H1 (cell line): Measurements from ENCODE around the gene RNGTT. TPM values are rescaled to one million over a fixed set of nuclear protein-coding genes. Genes with fewer than 3 reads are reported as not detected.

Experiments used
- CTCF ChIA-PET: fragments of 300-600 bp; sonication (Branson Sonifier 250); formaldehyde crosslinking; loops from one replicate; lab custom pipeline; 2021; ENCODE audit not compliant: partially characterized antibody; lab: Charles Lee
- POLR2A ChIA-PET: fragments of 300-600 bp; sonication (Branson Sonifier 250); formaldehyde crosslinking; loops from one replicate; lab custom pipeline; 2021; ENCODE audit warnings: inconsistent platforms; ENCODE audit not compliant: partially characterized antibody; lab: Charles Lee
- DNase-seq, 2 experiments: peaks; one replicate each; pipeline versions ENCODE4 v3.0.0 to v3.0.0-alpha.2; 2010 to 2022; ENCODE audit warnings: low spot score in 2 of 2, low read depth in 1 of 2, mixed read lengths in 1 of 2
- FAIRE-seq: peaks from 2 replicates; lab custom pipeline; 2011; peaks lifted over from hg19 to GRCh38; lab: Jason Lieb, UNC
- H2AFZ ChIP-seq: 2 replicates; pipeline ENCODE4 v1.8.1; 2012; ENCODE audit warnings: low read length, inconsistent platforms
- H2AK5ac ChIP-seq: 2 replicates; pipeline ENCODE4 v1.6.1; 2013; ENCODE audit warnings: low read depth, low read length
- H2BK120ac ChIP-seq: replicated peaks from 2 replicates; pipeline ENCODE3; 2013; ENCODE audit warnings: low read depth, low read length, inconsistent platforms
- H2BK12ac ChIP-seq: 2 replicates; pipeline ENCODE4 v1.6.1; 2013; ENCODE audit warnings: low read depth, low read length
- H2BK15ac ChIP-seq: 2 replicates; pipeline ENCODE4 v1.6.1; 2013; ENCODE audit warnings: low read length
- H2BK20ac ChIP-seq: 2 replicates; pipeline ENCODE4 v1.6.1; 2013; ENCODE audit warnings: low read length
- H2BK5ac ChIP-seq: 2 replicates; pipeline ENCODE4 v1.6.1; 2013; ENCODE audit warnings: low read depth, low read length
- H3K14ac ChIP-seq: 2 replicates; pipeline ENCODE4 v1.6.1; 2013; ENCODE audit warnings: inconsistent platforms; ENCODE audit not compliant: insufficient read length
- H3K18ac ChIP-seq: 2 replicates; pipeline ENCODE4 v1.6.1; 2013; ENCODE audit warnings: low read length; ENCODE audit errors: extremely low read depth
- H3K23ac ChIP-seq: 2 replicates; pipeline ENCODE4 v1.6.1; 2013; ENCODE audit warnings: inconsistent platforms; ENCODE audit not compliant: insufficient read length
- H3K23me2 ChIP-seq: 2 replicates; pipeline ENCODE4 v1.6.1; 2013; ENCODE audit warnings: low read depth, low read length
- H3K27ac ChIP-seq: 2 replicates; pipeline ENCODE4 v1.6.1; 2011; ENCODE audit warnings: low read depth, low read length, inconsistent platforms
- H3K27me3 ChIP-seq, 4 experiments: replicated peaks in 1 of 4; 1 replicate in 1 of 4; 2 replicates in 3 of 4; pipeline versions ENCODE4 v1.6.1 to v1.8.1; 2011 to 2013; ENCODE audit warnings: low read length in 3 of 4, mild to moderate bottlenecking in 3 of 4, inconsistent platforms in 2 of 4, mixed read lengths in 2 of 4, moderate library complexity in 1 of 4; ENCODE audit not compliant: control insufficient read depth in 3 of 4, insufficient read depth in 3 of 4; ENCODE audit errors: extremely low read depth in 1 of 4
- H3K36me3 ChIP-seq, 4 experiments: 2 replicates each; pipeline versions ENCODE4 v1.6.1 to v1.8.1; 2011 to 2013; ENCODE audit warnings: mild to moderate bottlenecking in 4 of 4, low read length in 3 of 4, moderate library complexity in 2 of 4, control low read depth in 1 of 4, inconsistent platforms in 1 of 4; ENCODE audit not compliant: insufficient read depth in 4 of 4, control insufficient read depth in 2 of 4
- H3K4ac ChIP-seq: replicated peaks from 2 replicates; pipeline ENCODE3; 2013; ENCODE audit warnings: low read length, low read depth, mixed read lengths, inconsistent platforms; ENCODE audit not compliant: insufficient read length
- H3K4me1 ChIP-seq, 4 experiments: replicated peaks in 1 of 4; 1 replicate in 1 of 4; 2 replicates in 3 of 4; pipeline versions ENCODE4 v1.6.1 to v1.8.1; 2011 to 2013; ENCODE audit warnings: low read length in 3 of 4, inconsistent platforms in 2 of 4, mixed read lengths in 1 of 4; ENCODE audit not compliant: insufficient read depth in 4 of 4, control insufficient read depth in 3 of 4
- H3K4me2 ChIP-seq, 2 experiments: 2 replicates each; pipeline versions ENCODE4 v1.6.1 to v1.8.1; 2011 to 2013; ENCODE audit warnings: low read depth in 2 of 2, low read length in 2 of 2, control low read depth in 1 of 2, inconsistent platforms in 1 of 2, mild to moderate bottlenecking in 1 of 2; ENCODE audit not compliant: insufficient read depth in 1 of 2
- H3K4me3 ChIP-seq, 4 experiments: fragments of 200-600, 300-600 bp in 1 of 4; sonication (generic), shearing (Covaris generic), sonication (Bioruptor Twin) in 1 of 4; 2 replicates each; pipeline versions ENCODE4 v1.5.1 to v1.8.1; 2011 to 2016; ENCODE audit warnings: low read length in 4 of 4, low read depth in 3 of 4, control low read depth in 2 of 4, inconsistent platforms in 2 of 4, mild to moderate bottlenecking in 2 of 4, mixed read lengths in 1 of 4, moderate library complexity in 1 of 4; ENCODE audit not compliant: insufficient read depth in 2 of 4; ENCODE audit errors: extremely low read depth in 1 of 4
- H3K56ac ChIP-seq: replicated peaks from 2 replicates; pipeline ENCODE3; 2013; ENCODE audit warnings: low read depth, mild to moderate bottlenecking, mixed read lengths, low read length, inconsistent platforms; ENCODE audit not compliant: insufficient read length
- H3K79me1 ChIP-seq: 2 replicates; pipeline ENCODE4 v1.6.1; 2013; ENCODE audit warnings: low read depth, low read length, control low read depth
- H3K79me2 ChIP-seq, 2 experiments: 2 replicates each; pipeline versions ENCODE4 v1.6.1 to v1.8.1; 2012 to 2013; ENCODE audit warnings: low read length in 2 of 2, mild to moderate bottlenecking in 2 of 2, inconsistent platforms in 1 of 2; ENCODE audit not compliant: insufficient read depth in 2 of 2, control insufficient read depth in 1 of 2
- H3K9ac ChIP-seq, 4 experiments: replicated peaks in 1 of 4; 1 replicate in 1 of 4; 2 replicates in 3 of 4; pipeline versions ENCODE4 v1.6.1 to v1.8.1; 2011 to 2013; ENCODE audit warnings: low read depth in 3 of 4, low read length in 3 of 4, control low read depth in 2 of 4, mild to moderate bottlenecking in 2 of 4, moderate library complexity in 2 of 4, inconsistent platforms in 1 of 4; ENCODE audit errors: extremely low read depth in 1 of 4
- H3K9me3 ChIP-seq, 2 experiments: 2 replicates each; pipeline versions ENCODE4 v1.6.1 to v1.8.1; 2012 to 2013; ENCODE audit warnings: mild to moderate bottlenecking in 2 of 2, moderate library complexity in 2 of 2, control low read depth in 1 of 2, inconsistent platforms in 1 of 2, low read depth in 1 of 2, low read length in 1 of 2, mixed read lengths in 1 of 2; ENCODE audit not compliant: insufficient read depth in 2 of 2
- H4K20me1 ChIP-seq, 2 experiments: replicated peaks in 1 of 2; 2 replicates each; pipeline versions ENCODE3 to v1.8.1; 2011 to 2013; ENCODE audit warnings: inconsistent platforms in 2 of 2, low read length in 2 of 2, mild to moderate bottlenecking in 1 of 2; ENCODE audit not compliant: insufficient read depth in 2 of 2, control insufficient read depth in 1 of 2
- H4K5ac ChIP-seq: 2 replicates; pipeline ENCODE4 v1.6.1; 2013; ENCODE audit warnings: low read length, low read depth, mixed read lengths, inconsistent platforms; ENCODE audit not compliant: insufficient read length
- H4K8ac ChIP-seq: 2 replicates; pipeline ENCODE4 v1.8.0; 2013; ENCODE audit warnings: mild to moderate bottlenecking, moderate library complexity, low read length, inconsistent platforms; ENCODE audit not compliant: insufficient read depth; ENCODE audit errors: extremely low read depth
- H4K91ac ChIP-seq: replicated peaks from 2 replicates; pipeline ENCODE3; 2013; ENCODE audit warnings: low read length, mixed read lengths, inconsistent platforms; ENCODE audit not compliant: insufficient read length
- ATF3 ChIP-seq: IDR thresholded peaks from 2 replicates; pipeline ENCODE4 v1.6.1; 2011; ENCODE audit warnings: low read depth, mild to moderate bottlenecking, low read length; ENCODE audit not compliant: insufficient read depth
- BACH1 ChIP-seq: IDR thresholded peaks from 2 replicates; pipeline ENCODE4 v1.6.1; 2012; ENCODE audit warnings: low read length, improper control_type of control experiment
- BCL11A ChIP-seq, 2 experiments: IDR thresholded peaks; one replicate each; pipeline ENCODE4 v1.6.1; 2011; ENCODE audit warnings: low read depth in 2 of 2, low read length in 2 of 2, mild to moderate bottlenecking in 2 of 2
- CTCF ChIP-seq, 3 experiments: IDR thresholded peaks; 1 replicate in 2 of 3; 2 replicates in 1 of 3; pipeline versions ENCODE4 v1.5.1 to v1.6.1; 2011; ENCODE audit warnings: low read length in 3 of 3, mild to moderate bottlenecking in 3 of 3, inconsistent platforms in 2 of 3, low read depth in 1 of 3, moderate library complexity in 1 of 3; ENCODE audit not compliant: insufficient read depth in 1 of 3; ENCODE audit errors: control extremely low read depth in 1 of 3
- EGR1 ChIP-seq: IDR thresholded peaks from 2 replicates; pipeline ENCODE4 v1.6.1; 2011; ENCODE audit warnings: low read depth, low read length, borderline replicate concordance
- HDAC2 ChIP-seq, 2 experiments: fragments of 300-600 bp in 1 of 2; sonication (generic) in 1 of 2; IDR thresholded peaks; 2 replicates each; pipeline ENCODE4 v1.6.1; 2011 to 2012; ENCODE audit warnings: low read depth in 2 of 2, low read length in 2 of 2, mild to moderate bottlenecking in 2 of 2, moderate library complexity in 2 of 2, borderline replicate concordance in 1 of 2, inconsistent platforms in 1 of 2
- HDAC6 ChIP-seq: IDR thresholded peaks from one replicate; pipeline ENCODE4 v1.7.1; 2012; ENCODE audit warnings: low read depth, mild to moderate bottlenecking, inconsistent platforms, low read length, moderate library complexity
- JUND ChIP-seq: IDR thresholded peaks from 2 replicates; pipeline ENCODE4 v1.6.1; 2011; ENCODE audit warnings: mild to moderate bottlenecking, improper control_type of control experiment, low read length
- POLR2A ChIP-seq, 2 experiments: IDR thresholded peaks; 1 replicate in 1 of 2; 2 replicates in 1 of 2; pipeline ENCODE4 v1.6.1; 2011; ENCODE audit warnings: low read depth in 2 of 2, low read length in 2 of 2, mild to moderate bottlenecking in 2 of 2; ENCODE audit errors: control extremely low read depth in 1 of 2
- RXRA ChIP-seq: IDR thresholded peaks from 2 replicates; pipeline ENCODE4 v1.6.1; 2011; ENCODE audit warnings: low read depth, mild to moderate bottlenecking, low read length, moderate library complexity; ENCODE audit not compliant: insufficient read depth
- SRF ChIP-seq: IDR thresholded peaks from 2 replicates; pipeline ENCODE4 v1.6.1; 2011; ENCODE audit warnings: mild to moderate bottlenecking, low read depth, low read length, moderate library complexity
- TAF1 ChIP-seq: IDR thresholded peaks from 2 replicates; pipeline ENCODE4 v1.6.1; 2011; ENCODE audit warnings: mild to moderate bottlenecking, low read depth, low read length
- TCF12 ChIP-seq: IDR thresholded peaks from 2 replicates; pipeline ENCODE4 v1.6.1; 2011; ENCODE audit warnings: low read depth, mild to moderate bottlenecking, low read length
- polyA plus RNA-seq, 7 experiments: library from polyadenylated mRNA; depleted of rRNA in 3 of 7; stranded (reverse) in 5 of 7; unstranded in 2 of 7; fragments of >200 nt in 5 of 7; fragments of 200-250 nt in 2 of 7; gene quantifications; 1 replicate in 5 of 7; 2 replicates in 1 of 7; 4 replicates in 1 of 7; pipeline versions ENCODE4 v1.2.1 to v1.2.3, GENCODE V29; 2011 to 2013; ENCODE audit warnings: missing spikeins in 2 of 7, mixed read lengths in 2 of 7
- total RNA-seq: library from RNA; stranded (reverse); fragmentation: NEBNext Ultra II Directional; extraction: Animal tissue kit (Norgen Biotek cat#: 25700); gene quantifications from 2 replicates; pipeline ENCODE4 v1.2.1, GENCODE V29; 2021

Gene RNGTT
- total and polyA plus RNA-seq, 2 of the 8 experiments (the other 6 are each of a cell fraction or from before 2014, with no cell fraction given), result 3.6 to 21.2 TPM

DNA sequence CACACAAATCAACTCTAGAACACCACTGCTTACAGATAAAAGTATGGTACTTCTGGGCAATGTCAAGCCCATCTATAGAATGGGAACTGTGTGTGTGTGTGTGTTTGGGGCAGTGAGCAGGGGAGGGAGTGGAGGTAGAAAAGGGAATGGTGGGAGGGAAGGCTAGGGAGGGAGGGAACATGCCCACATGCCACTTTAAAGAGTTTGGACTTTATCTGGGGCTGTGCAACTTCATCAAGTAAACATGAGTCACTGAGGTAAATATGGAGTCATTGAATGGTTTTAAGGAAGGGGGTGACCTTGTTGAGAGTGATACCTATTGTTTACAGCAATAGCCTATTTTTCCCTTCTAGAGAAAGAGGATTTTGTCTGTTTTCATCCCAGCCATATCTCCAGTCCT is 22.5 kb upstream of the RNGTT start:
- Histone ChIP-seq H4K91ac (no peak overlapping the region), H2BK5ac (no peak overlapping the region), H2BK20ac (no peak overlapping the region), H3K18ac (no peak overlapping the region), H4K5ac (no peak overlapping the region), H3K27ac (no peak overlapping the region), H3K9ac (no peak overlapping the region), H3K23ac (no peak overlapping the region), H2BK15ac (no peak overlapping the region), H3K4ac (no peak overlapping the region), H3K4me1 (peaks cover 0 to 2% (median 0%) of the 10 kb centered on the region in 4 experiments; a peak in 1 of 7 replicates), H2AFZ (no peak overlapping the region), H2BK120ac (no peak overlapping the region), H2BK12ac (no peak overlapping the region), H3K27me3 (no peaks in the 10 kb centered on the region), H3K79me1 (no peaks in the 10 kb centered on the region), H3K4me2 (no peak overlapping the region), H3K4me3 (no peak overlapping the region), H3K36me3 (no peaks in the 10 kb centered on the region), H4K20me1 (no peaks in the 10 kb centered on the region), H2AK5ac (no peak overlapping the region), H3K9me3 (no peaks in the 10 kb centered on the region), H3K23me2 (no peaks in the 10 kb centered on the region), H4K8ac (no peak overlapping the region), H3K79me2 (no peaks in the 10 kb centered on the region), H3K56ac (no peak overlapping the region), H3K14ac (no peak overlapping the region)
- FAIRE-seq (no peak), DNase-seq (no peak)
- CTCF ChIA-PET, result interaction anchor here (0.5 to 4.8 kb wide), 4 partner anchors 11 to 519 kb away, joined by 3 to 41 read pairs (median 4); no protein-coding TSS in a partner anchor
- POLR2A ChIA-PET, result no interaction called here
- no peak for TF ChIP-seq POLR2A (IDR thresholded peaks at IDR 0.05; ENCODE audit: control extremely low read depth in 1 of 2, low read depth in 2 of 2, low read length in 2 of 2)
- no peak for TF ChIP-seq JUND
- TF ChIP-seq HDAC6, result no peak
- TF ChIP-seq BCL11A (IDR thresholded peaks at IDR 0.05; ENCODE audit: low read depth in 2 of 2, low read length in 2 of 2), result no peak
- TF ChIP-seq CTCF (IDR thresholded peaks at IDR 0.05; ENCODE audit: control extremely low read depth in 1 of 3, insufficient read depth in 1 of 3, low read depth in 1 of 3, low read length in 3 of 3), result no peak
- no peak for TF ChIP-seq SRF
- TF ChIP-seq HDAC2 (IDR thresholded peaks at IDR 0.05; ENCODE audit: borderline replicate concordance in 1 of 2, low read depth in 2 of 2, low read length in 2 of 2), result no peak
- TF ChIP-seq RXRA, result no peak
- no peak for TF ChIP-seq BACH1
- TF ChIP-seq ATF3, result no peak
- TF ChIP-seq TAF1, result no peak
- no peak for TF ChIP-seq TCF12
- TF ChIP-seq EGR1, result no peak
